SK-N-MC (cell line): Measurements from ENCODE around the gene PLD5.
"Not testable (repeated sequence)": the region's sequence is repeated elsewhere in the genome, so short reads cannot be mapped to it uniquely, and the experiment has no call there.

Experiments used
- DNase-seq: peaks from one replicate; pipeline ENCODE4 v3.0.0-alpha.2; 2011; ENCODE audit warnings: low read depth, low spot score
- H3K27ac ChIP-seq: fragments of 200-600 bp; sonication (generic); 2 replicates; pipeline ENCODE4 v1.5.1; 2016; ENCODE audit warnings: mixed run types
- H3K36me3 ChIP-seq: fragments of 200-600 bp; sonication (generic); 2 replicates; pipeline ENCODE4 v1.6.1; 2017; ENCODE audit warnings: antibody characterized with exemption, low read length, mixed read lengths; ENCODE audit not compliant: insufficient read depth
- H3K4me3 ChIP-seq: fragments of 200-600 bp; sonication (generic); 2 replicates; pipeline ENCODE4 v1.5.1; 2016
- H3K9ac ChIP-seq: fragments of 200-600 bp; sonication (generic); 2 replicates; pipeline ENCODE4 v1.8.0; 2017; ENCODE audit warnings: mixed run types, mixed read lengths; ENCODE audit not compliant: insufficient read length
- H3K9me3 ChIP-seq: fragments of 200-600 bp; sonication (generic); 2 replicates; pipeline ENCODE4 v1.6.1; 2017; ENCODE audit warnings: low read depth, mild to moderate bottlenecking, antibody characterized with exemption, low read length, moderate library complexity, mixed read lengths
- EZH2 ChIP-seq: fragments of 200-600 bp; sonication (generic); IDR thresholded peaks from one replicate; pipeline ENCODE4 v1.6.1; 2017; ENCODE audit warnings: antibody characterized with exemption
- FOXP2 ChIP-seq: optimal IDR thresholded peaks from 2 replicates; pipeline ENCODE3; 2011; ENCODE audit warnings: mild to moderate bottlenecking, moderate library complexity; ENCODE audit not compliant: insufficient read depth; ENCODE audit errors: extremely low read length, control extremely low read depth
- POLR2AphosphoS5 ChIP-seq: IDR thresholded peaks from 2 replicates; pipeline ENCODE4 v1.6.1; 2012; ENCODE audit warnings: mild to moderate bottlenecking, low read depth, low read length, borderline replicate concordance

The PLD5 gene

DNA sequence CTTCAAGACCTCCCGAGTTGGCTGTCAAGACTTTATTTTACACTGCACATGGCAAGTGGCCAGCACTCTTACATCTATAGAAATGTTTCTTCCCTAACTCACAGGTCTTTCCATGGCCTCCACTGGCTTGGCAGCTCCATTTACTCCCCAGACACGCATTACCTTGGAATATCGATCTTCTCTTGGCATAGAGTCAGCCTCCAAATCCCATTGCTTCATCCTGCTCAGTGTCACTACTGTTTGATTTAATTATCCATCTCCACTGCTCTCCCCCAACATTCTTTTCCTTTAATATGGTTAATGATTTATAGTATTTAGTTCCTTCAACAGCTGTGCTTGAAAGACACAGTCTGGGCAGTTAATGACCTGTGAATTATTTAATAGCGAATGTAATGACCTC lies 284.4 kb downstream of the PLD5 start:
- DNase-seq = no peak
- H3K9me3 ChIP-seq = no peaks in the 10 kb centered on the region
- H3K27ac ChIP-seq = no peak overlapping the region
- H3K4me3 ChIP-seq = no peak overlapping the region; the same call in 1 of the 2 replicates
- TF ChIP-seq EZH2 = no peak
- no peak for TF ChIP-seq FOXP2
- no peak for TF ChIP-seq POLR2AphosphoS5
- H3K9ac ChIP-seq = no peak overlapping the region
- no peaks in the 10 kb centered on the region for H3K36me3 ChIP-seq

DNA sequence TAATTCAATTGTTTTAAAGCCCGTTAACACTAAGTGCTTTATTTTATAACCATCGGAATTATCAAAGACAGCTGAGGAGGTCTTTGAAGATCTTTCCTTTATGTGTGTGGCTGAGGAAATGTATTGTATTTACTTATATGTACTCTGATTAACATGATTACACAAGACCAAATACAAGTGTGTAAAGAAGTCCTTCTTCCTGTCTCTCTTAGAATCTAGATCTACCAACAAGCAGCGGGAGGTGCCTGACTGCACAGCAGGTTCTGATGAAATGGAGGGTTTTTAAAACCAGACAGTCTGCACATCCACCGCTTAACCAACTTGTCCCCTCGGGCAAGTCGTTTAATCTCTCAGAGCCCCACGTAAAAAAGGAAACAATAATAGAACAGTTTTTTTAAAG lies 285.1 kb downstream of the PLD5 start:
- Histone ChIP-seq H3K36me3 (no peaks in the 10 kb centered on the region), H3K4me3 (peak overlapping the region; percentile 33; the same call in 1 of the 2 replicates), H3K27ac (no peak overlapping the region), H3K9ac (no peak overlapping the region), H3K9me3 (no peaks in the 10 kb centered on the region)
- peak; percentile 85 for DNase-seq
- TF ChIP-seq EZH2 = no peak
- TF ChIP-seq FOXP2 = peak; percentile 66
- TF ChIP-seq POLR2AphosphoS5 = peak; percentile 42; the same call in 1 of the 2 replicates

GRCh38 chr1:242237051-242237450 lies 287.4 kb downstream of the PLD5 start:
- Histone ChIP-seq H3K9me3 (no peaks in the 10 kb centered on the region), H3K9ac (no peak overlapping the region), H3K4me3 (no peak overlapping the region), H3K27ac (no peak overlapping the region), H3K36me3 (no peaks in the 10 kb centered on the region)
- DNase-seq = no peak
- TF ChIP-seq FOXP2 (no peak), EZH2 (no peak), POLR2AphosphoS5 (no peak)

GRCh38 chr1:242228991-242229390 lies 295.5 kb downstream of the PLD5 start:
- DNase-seq = no peak
- Histone ChIP-seq H3K36me3 (no peaks in the 10 kb centered on the region), H3K27ac (no peak overlapping the region), H3K4me3 (no peak overlapping the region), H3K9ac (no peak overlapping the region), H3K9me3 (no peaks in the 10 kb centered on the region)
- TF ChIP-seq FOXP2 (no peak), EZH2 (no peak), POLR2AphosphoS5 (no peak)

GRCh38 chr1:242225767-242226573 lies 298.5 kb downstream of the PLD5 start:
- DNase-seq = no peak
- no peak overlapping the region for H3K27ac ChIP-seq
- H3K9me3 ChIP-seq = no peaks in the 10 kb centered on the region
- no peak for TF ChIP-seq EZH2
- no peak for TF ChIP-seq POLR2AphosphoS5
- no peak for TF ChIP-seq FOXP2
- no peak overlapping the region for H3K4me3 ChIP-seq
- H3K36me3 ChIP-seq = no peaks in the 10 kb centered on the region
- H3K9ac ChIP-seq = no peak overlapping the region

DNA sequence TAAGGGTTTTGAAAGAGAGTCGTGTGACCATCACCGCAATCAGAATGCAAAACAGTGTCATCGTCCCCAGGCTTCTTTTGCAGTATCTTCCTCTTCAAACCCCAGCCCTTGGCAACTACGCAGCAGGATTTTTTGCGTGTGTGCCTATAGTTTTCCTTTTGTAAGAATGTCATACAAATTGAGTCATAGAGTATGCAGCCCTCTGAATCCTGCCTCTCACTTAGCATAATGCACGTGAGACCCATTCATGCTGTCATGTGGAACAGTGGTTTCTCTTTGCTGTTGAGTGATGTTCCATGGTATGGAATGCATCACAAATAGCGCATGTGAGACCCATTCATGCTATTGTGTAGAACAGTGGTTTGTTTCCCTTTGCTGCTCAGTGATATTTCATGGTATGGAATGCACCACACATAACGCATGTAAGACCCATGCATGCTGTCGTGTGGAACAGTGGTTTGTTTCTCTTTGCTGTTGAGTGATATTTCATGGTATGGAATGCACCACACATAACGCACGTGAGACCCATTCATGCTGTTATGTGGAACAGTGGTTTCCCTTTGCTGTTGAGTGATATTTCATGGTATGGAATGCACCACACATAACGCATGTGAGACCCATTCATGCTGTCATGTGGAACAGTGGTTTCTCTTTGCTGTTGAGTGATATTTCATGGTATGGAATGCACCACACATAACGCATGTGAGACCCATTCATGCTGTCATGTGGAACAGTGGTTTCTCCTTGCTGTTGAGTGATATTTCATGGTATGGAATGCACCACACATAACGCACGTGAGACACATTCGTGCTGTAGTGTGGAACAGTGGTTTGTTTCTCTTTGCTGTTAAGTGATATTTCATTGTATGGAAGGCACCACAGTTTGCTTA lies 299.4 kb downstream of the PLD5 start:
- not testable (repeated sequence) for H3K9ac ChIP-seq, DNase-seq

GRCh38 chr1:242224461-242224860 lies 300.0 kb downstream of the PLD5 start:
- no peaks in the 10 kb centered on the region for H3K9me3 ChIP-seq
- no peak overlapping the region for H3K9ac ChIP-seq
- DNase-seq = no peak
- H3K4me3 ChIP-seq = peak overlapping the region; percentile 13; the same call in 1 of the 2 replicates
- H3K36me3 ChIP-seq = no peaks in the 10 kb centered on the region
- H3K27ac ChIP-seq = no peak overlapping the region
- TF ChIP-seq FOXP2 = no peak
- TF ChIP-seq POLR2AphosphoS5 = no peak
- no peak for TF ChIP-seq EZH2

More for the DNA sequence above, 299.4 kb downstream of the PLD5 start:
- H3K36me3 ChIP-seq, H3K9me3 ChIP-seq, H3K27ac ChIP-seq: not testable (repeated sequence)
- peak overlapping the region; percentile 13; the same call in 1 of the 2 replicates for H3K4me3 ChIP-seq

DNA sequence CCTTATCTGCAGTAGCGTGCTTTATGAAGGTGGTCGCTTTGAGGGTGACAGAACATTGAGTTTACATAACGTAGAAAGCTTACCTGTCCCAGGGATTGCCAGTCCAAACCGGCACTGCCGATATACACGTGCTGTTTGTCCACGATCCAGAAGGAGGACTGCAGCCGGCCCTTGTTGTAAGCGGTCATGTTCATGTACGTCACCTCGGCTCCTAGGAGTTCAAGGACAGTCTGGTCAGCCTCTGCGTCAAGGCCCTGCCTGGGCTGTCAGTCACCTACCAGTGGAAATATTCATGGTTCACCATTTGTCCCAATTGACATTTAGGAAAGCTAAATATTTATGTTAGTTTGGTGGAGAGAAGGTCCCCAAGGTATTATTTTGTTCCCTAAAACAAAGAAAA lies 304.6 kb downstream of the PLD5 start:
- Histone ChIP-seq H3K27ac (no peak overlapping the region), H3K36me3 (no peaks in the 10 kb centered on the region), H3K9me3 (no peaks in the 10 kb centered on the region), H3K4me3 (no peak overlapping the region), H3K9ac (no peak overlapping the region)
- DNase-seq = no peak
- no peak for TF ChIP-seq FOXP2
- no peak for TF ChIP-seq POLR2AphosphoS5
- TF ChIP-seq EZH2 = no peak
